Erythroblast (primary cell): ENCODE data around the gene PRXL2A.

Experiments
- DNase-seq, 2 experiments: peaks; one replicate each; lab custom pipeline; 2025; lab: John Stamatoyannopoulos, UW
- GATA1 ChIP-seq: IDR thresholded peaks from 2 replicates; pipeline ENCODE4 v1.6.1; 2011; ENCODE audit warnings: low read depth, mild to moderate bottlenecking, control low read depth, low read length, moderate library complexity
- POLR2A ChIP-seq: IDR thresholded peaks from 2 replicates; pipeline ENCODE4 v1.6.1; 2011; ENCODE audit warnings: mild to moderate bottlenecking, low read length

PRXL2A gene

DNA sequence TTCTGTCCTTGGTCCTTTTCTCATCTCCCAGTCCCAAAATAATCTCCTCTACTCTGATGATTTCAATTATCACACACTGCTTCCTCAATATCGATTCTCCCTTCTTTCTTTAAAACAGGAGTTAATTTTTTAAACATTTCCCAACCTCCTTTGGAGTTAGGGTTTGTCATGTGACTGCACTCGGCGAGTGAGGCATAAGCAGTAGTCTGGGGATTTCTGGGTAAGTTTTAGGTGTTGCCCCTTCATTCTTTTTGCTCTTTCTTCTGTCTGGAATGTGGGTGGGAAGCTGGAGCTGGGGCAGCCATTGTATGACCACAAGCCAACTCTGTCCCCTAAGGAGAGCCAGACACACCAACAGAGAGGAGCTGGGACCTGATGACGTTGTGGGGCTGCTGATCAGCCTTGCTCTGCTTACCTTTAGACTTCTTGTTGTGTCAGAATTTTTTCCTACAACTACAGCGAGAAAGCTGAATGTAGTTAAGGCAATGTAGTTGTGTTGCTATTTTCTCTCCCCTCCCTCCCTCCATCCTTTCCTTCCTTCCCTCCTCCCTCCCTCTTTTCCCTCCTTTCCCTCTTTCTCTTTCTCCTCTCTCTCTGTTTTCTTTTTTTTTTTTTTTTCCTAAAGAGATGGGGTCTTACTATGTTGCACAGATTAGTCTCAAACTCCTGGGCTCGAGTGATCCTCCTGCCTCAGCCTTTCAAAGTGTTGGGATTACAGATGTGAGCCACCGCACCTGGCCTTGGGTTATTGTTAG lies 39.3 kb downstream of the PRXL2A start:
- TF ChIP-seq POLR2A (no peak), GATA1 (no peak)
- DNase-seq = no peak

DNA sequence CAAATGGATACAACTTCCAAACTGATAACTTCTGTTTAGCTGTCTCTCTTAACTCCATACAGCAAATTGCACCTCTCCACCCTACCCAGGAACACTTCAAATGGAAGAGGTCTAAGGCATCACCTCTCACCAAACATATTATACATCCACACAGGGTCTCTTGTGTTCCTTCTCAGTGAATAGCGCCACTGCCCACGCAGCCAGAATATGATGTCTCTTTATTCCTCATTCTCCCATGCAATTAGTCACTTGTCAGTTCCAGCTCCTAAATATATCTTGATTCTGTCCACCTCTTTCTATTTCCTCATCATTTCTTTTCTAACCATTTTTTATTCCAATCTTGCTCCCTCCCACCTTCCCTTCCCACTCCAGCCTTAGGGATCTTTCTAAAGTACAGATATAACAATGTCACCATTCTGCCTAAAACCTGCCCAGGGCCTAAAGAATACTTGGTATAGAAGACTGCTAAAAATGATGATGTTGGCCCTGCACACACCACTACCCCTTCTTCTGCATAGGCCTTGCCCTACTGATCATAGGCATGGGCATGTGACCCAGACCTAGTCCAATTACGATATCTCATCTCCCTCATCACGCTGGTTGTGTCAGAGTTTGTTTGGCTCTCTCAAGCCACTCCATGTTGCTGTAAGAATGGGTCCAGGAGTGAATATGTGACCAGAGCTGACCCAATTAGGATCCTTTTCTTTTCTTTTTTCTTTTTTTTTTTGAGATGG lies 40.0 kb downstream of the PRXL2A start:
- TF ChIP-seq GATA1 = no peak
- TF ChIP-seq POLR2A = no peak
- no peak for DNase-seq

DNA sequence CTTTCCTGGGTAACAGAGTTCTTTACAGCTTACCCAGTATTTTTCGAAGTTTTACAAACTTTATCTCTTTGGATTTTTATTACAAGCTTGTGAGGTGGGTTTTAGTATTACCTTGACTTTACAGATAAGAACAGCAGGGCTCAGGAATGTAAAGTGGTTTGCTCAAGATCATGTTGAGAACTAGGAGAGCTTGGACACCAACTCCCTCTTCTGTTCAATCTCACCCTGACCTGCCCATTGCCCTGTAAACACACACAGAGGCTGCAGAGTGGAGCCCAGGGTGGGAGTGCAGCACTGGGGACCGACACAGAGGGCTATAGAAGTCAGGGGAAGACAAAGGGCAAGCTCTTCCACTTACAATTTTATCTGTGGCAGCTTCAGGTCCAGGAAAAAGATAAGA lies 41.2 kb downstream of the PRXL2A start:
- TF ChIP-seq GATA1 (no peak), POLR2A (no peak)

DNA sequence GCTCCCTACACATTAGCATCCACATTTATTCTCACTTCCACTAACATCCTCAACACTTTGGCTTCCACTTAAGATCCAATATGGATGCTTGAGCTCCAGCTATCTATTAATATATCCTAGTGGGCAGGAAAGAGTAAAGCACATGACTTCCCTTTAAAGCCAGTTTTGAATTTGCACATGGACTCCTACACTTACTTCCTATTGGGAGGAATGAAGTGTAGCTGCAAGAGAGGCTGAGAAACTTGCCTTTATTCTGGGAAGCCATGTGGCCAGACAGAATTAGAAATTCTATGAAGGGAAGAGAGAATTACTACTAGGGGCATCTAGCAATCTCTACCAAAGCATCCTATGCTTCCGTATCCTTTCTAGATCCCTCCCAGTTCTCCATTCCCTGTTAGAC lies 42.8 kb downstream of the PRXL2A start:
- TF ChIP-seq POLR2A = no peak
- TF ChIP-seq GATA1 = no peak
- DNase-seq = no peak

More for the DNA sequence above, 41.2 kb downstream of the PRXL2A start:
- no peak for DNase-seq

DNA sequence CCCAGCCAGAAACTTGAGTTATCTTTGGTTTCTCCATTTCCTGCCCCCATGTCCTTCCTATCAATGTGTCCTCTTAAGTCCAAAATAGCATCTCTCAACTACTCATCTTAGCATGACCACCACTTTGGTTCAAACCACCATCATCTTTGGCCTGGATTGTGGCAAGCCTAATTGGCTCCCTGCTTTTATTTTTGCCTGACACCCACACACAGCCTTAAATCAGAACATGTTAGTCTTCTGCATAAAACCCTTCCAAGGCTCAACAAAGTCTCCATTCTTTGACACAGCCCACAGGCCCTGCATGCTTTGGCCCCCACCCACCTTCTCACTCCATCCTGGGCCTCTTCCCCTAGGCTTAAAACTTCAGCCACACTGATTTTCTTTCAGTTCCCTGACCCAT lies 43.7 kb downstream of the PRXL2A start:
- DNase-seq = no peak
- TF ChIP-seq POLR2A (no peak), GATA1 (no peak)

DNA sequence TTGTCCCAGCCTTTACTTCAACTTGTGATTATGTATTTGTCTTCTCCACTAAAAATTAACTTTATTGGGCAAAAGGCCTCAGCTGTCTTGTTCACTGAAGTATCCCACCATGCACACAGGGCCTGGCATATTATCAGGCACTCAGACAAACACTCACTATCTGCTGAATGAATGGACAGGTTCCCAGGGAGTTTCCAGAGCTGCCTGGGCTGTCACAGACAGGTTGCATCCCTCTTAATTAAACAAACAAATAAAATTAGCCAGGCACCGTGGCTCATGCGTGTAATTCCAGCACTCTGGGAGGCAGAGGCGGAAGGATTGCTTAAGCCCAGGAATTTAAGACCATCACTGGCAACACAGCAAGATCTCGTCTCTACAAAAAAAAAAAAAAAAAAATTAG lies 44.3 kb downstream of the PRXL2A start:
- TF ChIP-seq GATA1 = no peak
- TF ChIP-seq POLR2A = no peak

DNA sequence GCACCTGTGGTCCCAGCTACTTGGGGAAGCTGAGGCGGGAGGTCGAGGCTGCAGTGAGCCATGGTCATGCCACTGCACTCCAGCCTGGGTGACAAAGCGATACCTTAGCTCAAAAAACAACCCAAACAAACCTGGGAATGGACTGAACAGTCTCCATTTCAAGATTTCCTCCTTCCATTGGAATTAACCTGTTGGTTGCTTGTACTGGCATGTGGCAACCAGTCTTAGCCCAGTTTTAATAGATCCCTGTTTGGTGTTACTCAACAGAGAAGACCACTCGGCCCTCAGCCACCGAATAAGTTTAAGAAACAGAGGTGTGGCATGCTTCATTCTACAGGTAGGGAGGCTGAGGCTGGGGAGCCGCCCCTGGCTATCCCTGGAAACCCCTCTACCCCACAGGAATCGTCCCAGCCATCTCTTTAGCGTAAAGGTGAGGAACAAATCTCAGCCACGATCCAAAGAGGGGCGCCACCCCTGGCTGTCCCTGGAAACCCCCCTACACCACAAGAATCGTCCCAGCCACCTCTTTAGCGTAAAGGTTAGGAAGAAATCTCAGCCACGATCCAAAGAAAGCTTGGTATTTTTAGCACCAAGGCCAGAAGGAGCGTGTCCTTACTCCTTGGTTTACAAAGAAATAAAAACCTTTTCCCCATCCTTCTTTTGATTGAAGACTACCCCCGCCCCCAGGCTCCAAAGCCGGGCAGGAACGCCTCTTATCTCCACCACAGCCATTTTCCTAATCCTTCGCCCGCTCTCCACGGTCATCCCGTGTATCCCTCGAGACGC lies 44.9 kb downstream of the PRXL2A start:
- DNase-seq = no peak

More for the DNA sequence above, 44.3 kb downstream of the PRXL2A start:
- no peak for DNase-seq

DNA sequence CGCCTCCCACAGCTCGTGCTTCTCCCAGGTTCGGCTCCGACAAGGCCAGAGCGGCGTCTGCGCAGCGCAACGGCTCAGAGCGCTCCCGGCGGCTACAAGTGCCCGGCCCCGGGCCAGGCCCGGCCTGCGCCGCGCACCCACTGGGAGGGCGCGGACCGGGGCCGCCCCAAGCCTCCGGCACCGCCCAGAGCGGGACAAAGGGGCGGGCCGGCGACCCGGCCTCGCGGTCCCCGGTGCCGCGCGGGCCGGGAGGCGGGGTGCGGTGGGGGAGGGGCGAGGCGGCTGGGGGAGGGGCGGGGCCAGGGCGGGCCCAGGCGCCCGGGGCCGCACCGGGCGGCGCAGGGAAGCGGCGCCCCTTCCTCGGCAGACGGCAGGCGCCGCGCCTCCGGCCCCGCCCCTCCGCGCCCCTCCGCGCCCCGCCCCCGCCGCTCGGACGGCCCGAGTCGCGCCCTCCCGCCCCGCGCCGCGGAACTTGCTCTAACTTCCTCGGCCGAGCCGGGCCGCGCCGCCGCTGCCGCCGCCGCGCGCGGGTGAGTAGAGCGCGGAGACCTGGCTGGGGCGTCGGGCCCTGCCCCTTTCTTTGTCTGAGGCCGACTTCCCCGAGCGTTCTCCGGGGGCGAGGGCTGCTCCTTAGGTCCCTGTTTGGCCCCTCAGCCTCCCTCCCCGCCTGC lies 45.6 kb downstream of the PRXL2A start, which contains the start of gene TSPAN14:
Gene TSPAN14, plus strand, starts transcription at position 469 of the 671 bp plus-strand sequence. CDS start 34,924 bp downstream, outside the sequence.
- TF ChIP-seq POLR2A (peak; percentile 43), GATA1 (no peak)
- DNase-seq = peak; percentile 90 to 94

More for the DNA sequence above, 44.9 kb downstream of the PRXL2A start:
- no peak for TF ChIP-seq GATA1
- no peak for TF ChIP-seq POLR2A

DNA sequence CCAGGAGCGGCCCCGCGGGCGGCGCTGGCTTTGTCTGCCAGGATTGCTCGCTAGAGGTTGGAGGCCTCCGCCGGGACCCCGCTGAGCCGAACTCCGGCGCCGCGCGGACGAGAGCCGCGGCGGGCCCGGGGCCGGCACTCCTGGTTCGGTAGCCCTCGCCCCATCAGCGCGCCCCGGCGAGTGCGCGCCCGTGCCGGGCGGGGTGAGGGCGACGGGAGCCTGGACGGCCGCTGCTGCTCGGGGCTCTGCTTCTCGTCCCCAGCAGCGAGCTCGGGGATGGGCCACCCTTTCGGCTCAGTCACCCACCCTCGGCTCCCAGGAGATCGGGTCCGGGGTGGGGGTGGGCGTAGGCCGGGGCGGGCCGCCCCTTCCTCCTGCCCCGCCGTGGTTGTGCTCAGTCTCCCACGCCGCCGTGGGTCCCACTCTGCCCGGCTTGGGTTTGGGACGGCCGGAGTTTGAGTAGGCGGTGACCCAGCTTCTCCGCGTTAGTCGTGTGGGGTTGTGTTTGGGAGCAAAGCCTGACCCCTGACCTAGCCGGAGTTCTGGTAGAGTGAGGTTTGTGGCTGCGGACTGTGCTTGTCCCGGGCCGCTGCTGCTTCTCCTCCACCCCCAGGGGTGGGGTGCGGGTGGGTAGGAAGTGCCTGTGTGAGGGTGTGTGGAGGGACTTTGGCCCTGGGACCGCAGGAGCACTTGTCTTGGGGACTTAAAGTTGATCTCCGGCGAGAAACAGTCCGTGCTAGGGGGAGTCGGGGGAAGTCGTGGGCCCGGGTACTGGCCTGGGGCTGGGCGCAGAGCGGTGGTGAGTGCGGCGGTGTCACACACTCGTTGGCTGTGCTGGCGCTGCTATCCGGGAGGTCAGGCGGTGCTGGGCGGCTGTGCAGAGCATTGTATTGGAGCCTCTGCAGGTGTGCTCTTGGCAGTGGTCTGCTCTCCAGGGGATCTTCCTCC lies 46.4 kb downstream of the PRXL2A start:
- DNase-seq = peak; percentile 69 to 82

DNA sequence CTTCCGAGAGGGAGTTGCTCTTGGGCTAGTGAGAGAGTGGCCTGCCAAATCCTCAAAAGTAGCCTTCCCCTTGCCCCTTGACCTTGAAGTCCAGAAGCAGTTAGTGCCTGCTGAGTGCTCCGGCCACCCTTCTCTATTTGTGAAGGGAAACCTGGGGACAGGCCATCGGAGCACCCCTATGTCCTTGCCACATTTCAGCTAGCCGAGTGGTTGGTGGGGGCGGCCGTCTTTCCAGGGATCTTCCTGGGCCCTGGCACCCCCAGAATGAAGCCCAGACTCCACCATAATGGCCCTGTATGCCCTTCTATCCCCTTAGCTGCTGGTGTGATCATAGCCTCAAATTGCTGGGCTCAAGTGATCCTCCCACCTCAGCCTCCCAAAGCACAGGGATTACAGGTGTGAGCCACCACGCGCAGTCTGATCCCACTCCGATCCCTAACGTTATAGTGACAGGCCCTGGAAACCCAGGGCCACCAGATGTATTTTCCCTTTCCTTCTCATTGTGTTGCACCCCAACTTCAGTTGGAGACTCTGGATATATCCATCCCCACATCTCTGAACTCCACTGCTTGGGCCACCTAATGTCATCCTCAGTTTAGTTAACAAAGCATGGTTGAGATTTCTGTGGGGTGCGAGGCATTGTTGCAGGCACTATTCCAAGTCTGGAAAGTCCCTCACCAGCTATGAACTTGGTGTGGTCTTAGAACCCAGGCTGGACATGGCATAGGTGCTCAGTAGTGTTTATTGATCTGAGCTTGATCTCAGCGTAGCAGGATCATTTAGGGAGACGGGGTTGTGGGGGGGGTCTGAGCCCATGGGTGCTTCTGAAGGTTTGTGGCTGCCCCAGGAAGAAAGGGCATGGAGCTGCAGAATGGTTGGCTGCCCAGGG lies 47.4 kb downstream of the PRXL2A start:
- TF ChIP-seq GATA1 (no peak), POLR2A (no peak)
- DNase-seq = no peak

More for the DNA sequence above, 46.4 kb downstream of the PRXL2A start:
- TF ChIP-seq POLR2A = no peak

DNA sequence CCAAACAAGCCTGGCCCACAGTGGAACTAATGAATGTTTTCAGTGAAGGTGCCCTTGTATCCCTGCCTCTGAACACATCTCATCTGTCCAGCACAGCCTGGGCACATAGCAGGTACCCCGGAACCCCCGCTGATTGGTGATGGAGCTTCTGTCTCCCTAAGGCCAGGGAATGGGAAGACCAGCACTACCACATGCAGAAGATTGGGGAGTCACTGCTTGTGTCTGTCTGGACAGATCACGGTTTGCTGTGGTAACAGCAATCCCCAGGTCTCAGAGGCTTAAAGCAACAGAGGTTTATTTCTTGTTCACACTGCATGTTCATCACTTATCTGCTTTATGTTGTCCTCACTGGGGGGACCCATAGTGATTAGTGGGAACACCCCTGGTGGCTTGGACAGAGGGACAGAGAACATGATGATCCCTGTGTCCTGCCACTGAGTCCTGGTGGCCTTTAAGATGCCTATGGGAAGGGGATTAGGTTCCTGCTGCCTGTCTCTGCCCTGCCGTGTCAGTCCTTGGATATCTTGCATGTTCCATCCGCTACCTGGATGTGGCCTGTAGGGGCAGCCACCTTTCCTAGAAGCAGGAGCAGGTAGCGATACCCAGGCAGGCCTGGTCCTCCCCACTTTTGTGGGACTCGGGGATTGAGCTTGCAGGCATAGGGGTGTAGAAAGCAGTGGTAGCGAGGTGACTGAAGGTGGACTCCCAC lies 49.4 kb downstream of the PRXL2A start:
- no peak for DNase-seq
- TF ChIP-seq GATA1 (no peak), POLR2A (no peak)
